Panc1 (cell line): Measurements from ENCODE around the gene LMTK2. TPM values are rescaled to one million over a fixed set of nuclear protein-coding genes. Genes with fewer than 3 reads are reported as not detected.

Experiments used
- ATAC-seq: fragments of 200-7000 bp; cut with Tn5 transposase; 2 replicates; pipeline ENCODE4 v1.9.1; 2020; ENCODE audit warnings: mild to moderate bottlenecking, moderate library complexity
- BruUV-seq: library from RNA; stranded (reverse); fragments of 400-500 nt; replicated peaks from 2 replicates; lab custom pipeline; 2021; lab: Mats Ljungman, UMichigan
- CTCF ChIA-PET: fragments of 300-600 bp; sonication (Branson Sonifier 250); formaldehyde crosslinking; loops from one replicate; lab custom pipeline; 2022; ENCODE audit warnings: antibody characterized with exemption; lab: Charles Lee
- POLR2A ChIA-PET: fragments of 300-600 bp; sonication (Branson Sonifier 250); formaldehyde crosslinking; loops from one replicate; lab custom pipeline; 2022; ENCODE audit warnings: antibody characterized with exemption; lab: Charles Lee
- DNase-seq: peaks from one replicate; pipeline ENCODE4 v3.0.0-alpha.2; 2010; ENCODE audit warnings: low read depth, low spot score
- H3K27ac ChIP-seq: 2 replicates; pipeline ENCODE4 v1.5.1; 2011; ENCODE audit warnings: mild to moderate bottlenecking, low read length, inconsistent platforms
- H3K27me3 ChIP-seq: fragments of 200-500 bp; sonication (Bioruptor generic); 2 replicates; pipeline ENCODE4 v1.6.0; 2014; ENCODE audit warnings: low read length, inconsistent platforms; ENCODE audit not compliant: control insufficient read depth, insufficient read depth
- H3K36me3 ChIP-seq: fragments of 200-500 bp; sonication (Bioruptor generic); 2 replicates; pipeline ENCODE4 v1.5.1; 2014; ENCODE audit warnings: inconsistent platforms, mild to moderate bottlenecking, low read length, moderate library complexity; ENCODE audit not compliant: control insufficient read depth, insufficient read depth
- H3K4me1 ChIP-seq: 2 replicates; pipeline ENCODE4 v1.5.1; 2011; ENCODE audit warnings: inconsistent platforms, mild to moderate bottlenecking, low read length, moderate library complexity; ENCODE audit not compliant: control insufficient read depth, insufficient read depth
- H3K4me3 ChIP-seq, 2 experiments: 2 replicates each; pipeline ENCODE4 v1.5.1; 2011 to 2012; ENCODE audit warnings: low read depth in 2 of 2, low read length in 2 of 2, mild to moderate bottlenecking in 2 of 2, inconsistent platforms in 1 of 2, moderate library complexity in 1 of 2
- H3K9me3 ChIP-seq: fragments of 200-500 bp; sonication (Bioruptor generic); 2 replicates; pipeline ENCODE4 v1.5.1; 2014; ENCODE audit warnings: low read depth, mild to moderate bottlenecking, inconsistent platforms, low read length, moderate library complexity; ENCODE audit not compliant: control insufficient read depth, insufficient read depth
- POLR2AphosphoS5 ChIP-seq: IDR thresholded peaks from 2 replicates; pipeline ENCODE4 v1.6.1; 2012; ENCODE audit warnings: mild to moderate bottlenecking, low read depth, low read length, moderate library complexity
- REST ChIP-seq, 2 experiments: IDR thresholded peaks; 2 replicates each; pipeline ENCODE4 v1.6.1; 2011 to 2012; ENCODE audit warnings: low read depth in 2 of 2, control low read depth in 1 of 2, low read length in 1 of 2, mild to moderate bottlenecking in 1 of 2, moderate library complexity in 1 of 2; ENCODE audit not compliant: insufficient read depth in 1 of 2
- SIN3A ChIP-seq: IDR thresholded peaks from 2 replicates; pipeline ENCODE4 v1.6.1; 2012; ENCODE audit warnings: low read depth, mild to moderate bottlenecking, low read length, moderate library complexity, borderline replicate concordance; ENCODE audit not compliant: insufficient read depth
- TCF7L2 ChIP-seq: IDR thresholded peaks from 2 replicates; pipeline ENCODE4 v1.6.1; 2011; ENCODE audit warnings: mild to moderate bottlenecking, low read depth, low read length, inconsistent platforms
- in situ Hi-C: cut with HindIII; loops from 2 replicates; pipeline ENCODE4 v1.10.0; 2016; ENCODE audit warnings: low sequenced_read_pairs, low pct_unique_long_range_greater_than_20kb
- intact Hi-C: fragments of 100-400 bp; cut with micrococcal nuclease; formaldehyde crosslinking; loops from one replicate; pipeline ENCODE4 v1.10.0; 2022; ENCODE audit not compliant: unreplicated experiment
- total RNA-seq: library from RNA; stranded (reverse); gene quantifications from one replicate; pipeline ENCODE4 v1.2.1, GENCODE V29; 2021; ENCODE audit not compliant: unreplicated experiment
- TF ChIP-seq, protein P1 (sequence below): fragments of 450-650 bp; IDR thresholded peaks from 2 replicates; pipeline ENCODE4 v1.5.1; 2017; ENCODE audit warnings: mild to moderate bottlenecking

Gene LMTK2
- total RNA-seq, 1 experiment from 2014 or later = 25.4 TPM

- intact Hi-C loops (no loop called here), in situ Hi-C loops (no loop called here)
- BruUV-seq = no TSS peak
- POLR2A ChIA-PET = no interaction called here
- Histone ChIP-seq H3K9me3 (no peaks in the 10 kb centered on the region), H3K4me3 (no peak overlapping the region), H3K36me3 (peaks cover 5% of the 10 kb centered on the region; the same call in 1 of the 2 replicates), H3K4me1 (no peaks in the 10 kb centered on the region), H3K27ac (no peak overlapping the region), H3K27me3 (no peaks in the 10 kb centered on the region)
- TF ChIP-seq SIN3A = no peak
- TF ChIP-seq, protein P1, sequence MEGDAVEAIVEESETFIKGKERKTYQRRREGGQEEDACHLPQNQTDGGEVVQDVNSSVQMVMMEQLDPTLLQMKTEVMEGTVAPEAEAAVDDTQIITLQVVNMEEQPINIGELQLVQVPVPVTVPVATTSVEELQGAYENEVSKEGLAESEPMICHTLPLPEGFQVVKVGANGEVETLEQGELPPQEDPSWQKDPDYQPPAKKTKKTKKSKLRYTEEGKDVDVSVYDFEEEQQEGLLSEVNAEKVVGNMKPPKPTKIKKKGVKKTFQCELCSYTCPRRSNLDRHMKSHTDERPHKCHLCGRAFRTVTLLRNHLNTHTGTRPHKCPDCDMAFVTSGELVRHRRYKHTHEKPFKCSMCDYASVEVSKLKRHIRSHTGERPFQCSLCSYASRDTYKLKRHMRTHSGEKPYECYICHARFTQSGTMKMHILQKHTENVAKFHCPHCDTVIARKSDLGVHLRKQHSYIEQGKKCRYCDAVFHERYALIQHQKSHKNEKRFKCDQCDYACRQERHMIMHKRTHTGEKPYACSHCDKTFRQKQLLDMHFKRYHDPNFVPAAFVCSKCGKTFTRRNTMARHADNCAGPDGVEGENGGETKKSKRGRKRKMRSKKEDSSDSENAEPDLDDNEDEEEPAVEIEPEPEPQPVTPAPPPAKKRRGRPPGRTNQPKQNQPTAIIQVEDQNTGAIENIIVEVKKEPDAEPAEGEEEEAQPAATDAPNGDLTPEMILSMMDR = no peak
- no peak for TF ChIP-seq TCF7L2
- TF ChIP-seq REST (IDR thresholded peaks at IDR 0.05; ENCODE audit: insufficient read depth in 1 of 2, low read depth in 2 of 2, low read length in 1 of 2) = no peak
- no peak for TF ChIP-seq POLR2AphosphoS5
- ATAC-seq (no peak), DNase-seq (no peak)
- CTCF ChIA-PET = no interaction called here
Observed at GRCh38 chr7:98174334-98175259, 67.9 kb downstream of the LMTK2 start.

DNA sequence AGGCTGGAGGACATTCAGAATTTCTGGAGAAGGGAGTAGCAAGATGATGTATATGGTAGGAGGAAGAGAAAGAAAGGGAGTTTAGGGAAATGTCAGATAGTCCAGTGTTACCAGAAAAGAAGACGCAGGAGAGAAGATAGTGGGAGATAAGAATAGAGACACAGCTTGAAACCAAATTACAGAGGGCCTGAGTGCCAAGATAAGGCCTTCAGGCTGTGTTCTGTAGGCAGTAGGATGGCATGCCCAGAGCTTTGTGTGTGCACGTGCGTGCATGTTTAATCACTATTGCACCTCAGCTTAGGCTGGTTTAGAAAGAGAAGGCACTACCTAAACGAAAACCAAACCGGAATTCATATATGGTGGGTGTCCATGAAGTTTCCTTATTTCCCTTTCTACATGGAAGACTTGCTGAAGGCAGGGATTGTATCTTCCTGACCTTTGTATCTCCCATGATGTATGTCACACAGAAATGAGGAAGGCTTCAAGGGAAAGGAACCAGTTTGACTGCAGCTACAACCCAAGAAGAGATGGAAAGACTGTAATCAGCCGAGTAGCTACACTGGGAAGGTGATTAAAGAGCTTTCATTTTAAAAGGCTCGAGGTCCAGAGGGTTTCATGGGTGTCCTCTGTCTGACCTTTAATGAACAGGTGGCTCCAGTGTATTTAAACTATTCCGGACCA is 68.7 kb downstream of the LMTK2 start:
- ATAC-seq (no peak), DNase-seq (no peak)
- Histone ChIP-seq H3K36me3 (peaks cover 5% of the 10 kb centered on the region; the same call in 1 of the 2 replicates), H3K4me3 (no peak overlapping the region), H3K27me3 (no peaks in the 10 kb centered on the region), H3K4me1 (no peaks in the 10 kb centered on the region), H3K9me3 (no peaks in the 10 kb centered on the region), H3K27ac (no peak overlapping the region)
- TF ChIP-seq, protein P1 = no peak
- no peak for TF ChIP-seq POLR2AphosphoS5
- intact Hi-C loops = no loop called here
- in situ Hi-C loops = no loop called here
- ChIA-PET POLR2A (no interaction called here), CTCF (no interaction called here)
- no TSS peak for BruUV-seq
